ENCODE measurements around the gene ZBTB45. TPM values are rescaled to one million over a fixed set of nuclear protein-coding genes. Genes with fewer than 3 reads are reported as not detected.

Gene ZBTB45
- total and polyA plus RNA-seq, 10 of the 15 experiments (the other 5 are each of a cell fraction or from before 2014, with no cell fraction given) = 0.29 to 17.2 (median 4.2) TPM

- TF ChIP-seq NKRF (conservative IDR thresholded peaks at IDR 0.05) = peak; percentile 68; the same call in 1 of the 2 replicates
- TF ChIP-seq TCF12 (IDR thresholded peaks at IDR 0.05; ENCODE audit: low read depth, low read length) = no peak
- TF ChIP-seq ZBTB11 (CRISPR knock-in tag; IDR thresholded peaks at IDR 0.05) = peak; percentile 76
- no peak for TF ChIP-seq RAD21 (IDR thresholded peaks at IDR 0.05; ENCODE audit: insufficient read depth, low read depth, low read length)
- TF ChIP-seq CHD2 (IDR thresholded peaks at IDR 0.05; ENCODE audit: borderline replicate concordance, low read depth, low read length) = peak; percentile 75
- TF ChIP-seq ZNF217 (IDR thresholded peaks at IDR 0.05) = no peak
- TF ChIP-seq ZNF24 (IDR thresholded peaks at IDR 0.05) = 0 out of 2 replicates have a peak, but pooled peaks have one; percentile 16
- no peak for TF ChIP-seq HSF1 (IDR thresholded peaks at IDR 0.05; ENCODE audit: low read depth, low read length)
- no peak for TF ChIP-seq SUZ12 (IDR thresholded peaks at IDR 0.05; ENCODE audit: unreplicated experiment)
- peak; percentile 84 for TF ChIP-seq ZBED1 (IDR thresholded peaks at IDR 0.05; ENCODE audit: borderline replicate concordance)
- TF ChIP-seq SREBF1 (IDR thresholded peaks at IDR 0.05; ENCODE audit: low read length) = no peak
- no peak for TF ChIP-seq JUND (IDR thresholded peaks at IDR 0.05; ENCODE audit: low read depth, low read length)
- no peak for TF ChIP-seq SPI1 (IDR thresholded peaks at IDR 0.05; ENCODE audit: borderline replicate concordance, insufficient read depth, low read depth, low read length)
- peak; percentile 87 for TF ChIP-seq LARP7 (IDR thresholded peaks at IDR 0.05)
- TF ChIP-seq CEBPB (IDR thresholded peaks at IDR 0.05; ENCODE audit: borderline replicate concordance in 1 of 2, low read depth in 2 of 2, low read length in 2 of 2) = peak in 1 of 2 experiments; percentile 33; a peak in 1 of 4 replicates
- no peak for TF ChIP-seq KDM1A (IDR thresholded peaks at IDR 0.05; ENCODE audit: borderline replicate concordance)
- no peak for TF ChIP-seq STAT3 (IDR thresholded peaks at IDR 0.05; ENCODE audit: low read depth, low read length)
- TF ChIP-seq CBX5 (IDR thresholded peaks at IDR 0.05; ENCODE audit: low read depth) = no peak
- no peak for TF ChIP-seq ZNF274 (IDR thresholded peaks at IDR 0.05; ENCODE audit: insufficient read depth, insufficient read length)
- TF ChIP-seq TAF1 (IDR thresholded peaks at IDR 0.05; ENCODE audit: borderline replicate concordance, low read depth, low read length) = peak; percentile 34; the same call in 1 of the 2 replicates
- peak; percentile 32; the same call in 1 of the 2 replicates for TF ChIP-seq NR2F1 (conservative IDR thresholded peaks at IDR 0.05)
- peak; percentile 78; the same call in 1 of the 2 replicates for TF ChIP-seq ELK1 (IDR thresholded peaks at IDR 0.05; ENCODE audit: low read depth, low read length)
- no peak for TF ChIP-seq BCL11A (IDR thresholded peaks at IDR 0.05; ENCODE audit: low read depth, low read length)
- TF ChIP-seq POLR2A (IDR thresholded peaks at IDR 0.05; ENCODE audit: low read depth, low read length) = peak; percentile 89
Measured at GRCh38 chr19:58554494-58555368, 35.1 kb upstream of the ZBTB45 start, which contains the start of gene CHMP2A (continued).

All from GM12878 (cell line).